Thyroid gland (tissue), 4 donors: ENCODE data around the gene ATRN.

Source experiments
- CTCF ChIP-seq, 6 experiments: fragments of 200-600 bp in 3 of 6; fragments of 450-650 bp in 3 of 6; sonication (generic) in 3 of 6; IDR thresholded peaks; one replicate each; pipeline ENCODE4 v1.5.1; 2016 to 2019; ENCODE audit warnings: antibody characterized with exemption in 6 of 6, mild to moderate bottlenecking in 2 of 6, inconsistent platforms in 1 of 6, moderate library complexity in 1 of 6
- POLR2A ChIP-seq, 2 donors: fragments of 450-650 bp; IDR thresholded peaks; one replicate each; pipeline ENCODE4 v1.6.1; 2017; ENCODE audit warnings: antibody characterized with exemption in 2 of 2, mild to moderate bottlenecking in 2 of 2, moderate library complexity in 1 of 2

GRCh38 chr20:3687655-3688054, 216.8 kb downstream of the ATRN start:
- TF ChIP-seq CTCF (IDR thresholded peaks at IDR 0.05) (no peak), POLR2A (IDR thresholded peaks at IDR 0.05) (no peak)
